ENCODE data around the gene SMIM31.

DNA sequence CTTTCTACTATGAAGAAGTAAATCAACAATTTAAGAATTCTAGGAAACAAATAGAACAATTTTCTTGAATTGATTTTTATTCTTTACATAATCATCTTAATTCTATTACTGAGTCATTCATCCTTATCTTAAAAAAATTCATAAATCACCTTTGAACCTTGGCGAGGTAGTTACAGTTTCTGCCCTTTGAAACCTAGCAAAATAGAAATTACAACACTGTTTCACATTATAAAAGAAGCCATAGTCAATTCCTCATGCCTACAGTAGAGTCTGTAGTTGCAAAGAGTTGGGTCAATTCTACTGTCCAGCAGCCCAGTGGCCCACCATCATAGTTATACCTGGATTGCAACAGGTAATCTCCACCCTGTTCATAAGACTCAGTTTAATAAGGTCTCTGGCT, 7.3 kb downstream of the SMIM31 start:
- no peak for TF ChIP-seq POLR2A (IDR thresholded peaks at IDR 0.05)
- TF ChIP-seq, protein P1, sequence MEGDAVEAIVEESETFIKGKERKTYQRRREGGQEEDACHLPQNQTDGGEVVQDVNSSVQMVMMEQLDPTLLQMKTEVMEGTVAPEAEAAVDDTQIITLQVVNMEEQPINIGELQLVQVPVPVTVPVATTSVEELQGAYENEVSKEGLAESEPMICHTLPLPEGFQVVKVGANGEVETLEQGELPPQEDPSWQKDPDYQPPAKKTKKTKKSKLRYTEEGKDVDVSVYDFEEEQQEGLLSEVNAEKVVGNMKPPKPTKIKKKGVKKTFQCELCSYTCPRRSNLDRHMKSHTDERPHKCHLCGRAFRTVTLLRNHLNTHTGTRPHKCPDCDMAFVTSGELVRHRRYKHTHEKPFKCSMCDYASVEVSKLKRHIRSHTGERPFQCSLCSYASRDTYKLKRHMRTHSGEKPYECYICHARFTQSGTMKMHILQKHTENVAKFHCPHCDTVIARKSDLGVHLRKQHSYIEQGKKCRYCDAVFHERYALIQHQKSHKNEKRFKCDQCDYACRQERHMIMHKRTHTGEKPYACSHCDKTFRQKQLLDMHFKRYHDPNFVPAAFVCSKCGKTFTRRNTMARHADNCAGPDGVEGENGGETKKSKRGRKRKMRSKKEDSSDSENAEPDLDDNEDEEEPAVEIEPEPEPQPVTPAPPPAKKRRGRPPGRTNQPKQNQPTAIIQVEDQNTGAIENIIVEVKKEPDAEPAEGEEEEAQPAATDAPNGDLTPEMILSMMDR (IDR thresholded peaks at IDR 0.05) = no peak
